ENCODE measurements around the gene NSUN4. TPM values are rescaled to one million over a fixed set of nuclear protein-coding genes. Genes with fewer than 3 reads are reported as not detected.

Gene NSUN4
- total and polyA plus RNA-seq, 2 donors (not counting 1 experiment from before 2014, with no cell fraction given), result 21.3 to 33.7 TPM

- Histone ChIP-seq H3K9ac (ENCODE audit: low read length) (peak overlapping the region; percentile 95), H4K20me1 (ENCODE audit: control insufficient read depth, insufficient read depth, low read length, poor library complexity, severe bottlenecking) (peaks cover 52% of the 10 kb centered on the region), H3K79me2 (ENCODE audit: control insufficient read depth, insufficient read depth, low read length) (peaks cover 94% of the 10 kb centered on the region), H3K27ac (ENCODE audit: low read length in 2 of 2) (peak overlapping the region; percentile 77 to 92), H3K4me2 (replicated peaks; ENCODE audit: low read depth, low read length, poor library complexity, severe bottlenecking) (peak overlapping the region; percentile 97), H3K36me3 (replicated peaks in 1 of 2; ENCODE audit: control extremely low read depth in 1 of 2, control insufficient read depth in 1 of 2, extremely low read depth in 1 of 2, insufficient read depth in 2 of 2, low read length in 1 of 2) (peaks cover 0 to 9% of the 10 kb centered on the region in 2 experiments), H2AFZ (ENCODE audit: insufficient read depth, low read depth, low read length, poor library complexity, severe bottlenecking) (peak overlapping the region; percentile 92), H3K4me1 (ENCODE audit: control insufficient read depth in 2 of 2, insufficient read depth in 2 of 2, low read length in 2 of 2) (peaks cover 24 to 46% of the 10 kb centered on the region in 2 donors), H3K4me3 (ENCODE audit: control extremely low read depth in 1 of 5, extremely low read depth in 1 of 5, insufficient read depth in 1 of 5, low read depth in 2 of 5, low read length in 4 of 5) (peak overlapping the region; percentile 67 to 98 (median 82)), H3K9me3 (ENCODE audit: control extremely low read depth in 1 of 3, control insufficient read depth in 2 of 3, insufficient read depth in 1 of 3, low read length in 2 of 3) (no peaks in the 10 kb centered on the region), H3K27me3 (replicated peaks in 1 of 4; ENCODE audit: control extremely low read depth in 1 of 4, control insufficient read depth in 3 of 4, insufficient read depth in 4 of 4, low read length in 3 of 4) (no peaks in the 10 kb centered on the region)
- TF ChIP-seq CTCF (IDR thresholded peaks at IDR 0.05), result no peak
- TF ChIP-seq EZH2 (IDR thresholded peaks at IDR 0.05; ENCODE audit: borderline replicate concordance, insufficient read depth, low read depth, low read length, poor library complexity, severe bottlenecking), result no peak
- CTCF ChIA-PET, result interaction anchor here (2.1 to 3.9 kb wide), 4 partner anchors 29 to 45 kb away, joined by 5 to 36 read pairs (median 23); partner anchors contain the start of gene NSUN4
- DNase-seq (no peak), ATAC-seq (ENCODE audit: low read depth) (no peak)
- Mint-ChIP-seq H3K27me3 (no peaks in the 10 kb centered on the region), H3K4me1 (peaks cover 51% of the 10 kb centered on the region), H3K4me3 (peak overlapping the region; percentile 100), H3K27ac (peak overlapping the region; percentile 99), H3K9me3 (ENCODE audit: insufficient read depth) (no peaks in the 10 kb centered on the region)
- POLR2A ChIA-PET, result interaction anchor here (1.2 to 2.1 kb wide), 6 partner anchors 30 to 719 kb away, joined by 3 to 17 read pairs (median 8); partner anchors contain the start of genes GPBP1L1, NASP, NSUN4 and RAD54L
- WGBS (ENCODE audit: insufficient coverage), result 0% methylated on average over 10 of the region's 14 CpGs
- intact Hi-C loops (cut with micrococcal nuclease), result loop anchor here (1.0 to 5.0 kb wide), 9 partner anchors 29 to 553 kb away; partner anchors contain the start of genes EFCAB14, IPP, MKNK1 and NSUN4
Observed at GRCh38 chr1:46303872-46304326, 36.7 kb upstream of the NSUN4 start.

- WGBS (ENCODE audit: insufficient coverage), result 93% methylated on average over 5 of the region's 8 CpGs
- Mint-ChIP-seq H3K4me1 (peaks cover 46% of the 10 kb centered on the region), H3K27me3 (no peaks in the 10 kb centered on the region), H3K27ac (no peak overlapping the region), H3K9me3 (ENCODE audit: insufficient read depth) (no peaks in the 10 kb centered on the region), H3K4me3 (peak overlapping the region; percentile 65)
- Histone ChIP-seq H3K36me3 (replicated peaks in 1 of 2; ENCODE audit: control extremely low read depth in 1 of 2, control insufficient read depth in 1 of 2, extremely low read depth in 1 of 2, insufficient read depth in 2 of 2, low read length in 1 of 2) (peaks cover 0 to 28% of the 10 kb centered on the region in 2 experiments), H3K4me3 (ENCODE audit: control extremely low read depth in 1 of 5, extremely low read depth in 1 of 5, insufficient read depth in 1 of 5, low read depth in 2 of 5, low read length in 4 of 5) (no peak overlapping the region), H3K4me1 (ENCODE audit: control insufficient read depth in 2 of 2, insufficient read depth in 2 of 2, low read length in 2 of 2) (peaks cover 20 to 41% of the 10 kb centered on the region in 2 donors), H3K9ac (ENCODE audit: low read length) (no peak overlapping the region), H3K27me3 (replicated peaks in 1 of 4; ENCODE audit: control extremely low read depth in 1 of 4, control insufficient read depth in 3 of 4, insufficient read depth in 4 of 4, low read length in 3 of 4) (no peaks in the 10 kb centered on the region), H3K27ac (ENCODE audit: low read length in 2 of 2) (no peak overlapping the region), H4K20me1 (ENCODE audit: control insufficient read depth, insufficient read depth, low read length, poor library complexity, severe bottlenecking) (peaks cover 47% of the 10 kb centered on the region), H3K79me2 (ENCODE audit: control insufficient read depth, insufficient read depth, low read length) (peaks cover 75% of the 10 kb centered on the region), H2AFZ (ENCODE audit: insufficient read depth, low read depth, low read length, poor library complexity, severe bottlenecking) (no peak overlapping the region), H3K9me3 (ENCODE audit: control extremely low read depth in 1 of 3, control insufficient read depth in 2 of 3, insufficient read depth in 1 of 3, low read length in 2 of 3) (no peaks in the 10 kb centered on the region), H3K4me2 (replicated peaks; ENCODE audit: low read depth, low read length, poor library complexity, severe bottlenecking) (no peak overlapping the region)
- no peak for TF ChIP-seq EZH2 (IDR thresholded peaks at IDR 0.05; ENCODE audit: borderline replicate concordance, insufficient read depth, low read depth, low read length, poor library complexity, severe bottlenecking)
- no peak for TF ChIP-seq CTCF (IDR thresholded peaks at IDR 0.05)
- intact Hi-C loops (cut with micrococcal nuclease), result no loop called here
- ATAC-seq (ENCODE audit: low read depth) (no peak), DNase-seq (no peak)
- CTCF ChIA-PET, result interaction anchor here (1.5 to 3.9 kb wide), 2 partner anchors 42 to 43 kb away, joined by 4 to 36 read pairs; no protein-coding TSS in a partner anchor
- POLR2A ChIA-PET, result no interaction called here
Observed at GRCh38 chr1:46306159-46306530, 34.5 kb upstream of the NSUN4 start.

All from B cell (primary cell).